Measurements from ENCODE around the gene WBP2. TPM values are rescaled to one million over a fixed set of nuclear protein-coding genes. Genes with fewer than 3 reads are reported as not detected.
"Not testable (repeated sequence)": the region's sequence is repeated elsewhere in the genome, so short reads cannot be mapped to it uniquely, and the experiment has no call there.

WBP2 gene
- total and polyA plus RNA-seq, 4 donors = 67.2 to 195 (median 135) TPM

- Histone ChIP-seq H3K9ac (ENCODE audit: insufficient read depth in 1 of 2, low read length in 2 of 2) (no peak overlapping the region), H3K27ac (ENCODE audit: low read depth in 1 of 2, low read length in 1 of 2) (peak overlapping the region; percentile 62 to 88), H3K36me3 (ENCODE audit: control insufficient read depth in 4 of 4, insufficient read depth in 4 of 4, low read length in 4 of 4) (peaks cover 0 to 5% (median 1%) of the 10 kb centered on the region in 4 donors), H3K27me3 (ENCODE audit: control insufficient read depth in 3 of 3, insufficient read depth in 3 of 3, low read length in 2 of 3) (no peaks in the 10 kb centered on the region), H3K4me3 (no peak overlapping the region), H3K4me1 (ENCODE audit: control insufficient read depth in 5 of 5, insufficient read depth in 5 of 5, low read length in 5 of 5) (peaks cover 3 to 46% (median 19%) of the 10 kb centered on the region in 5 donors), H3K9me3 (ENCODE audit: control insufficient read depth in 4 of 4, insufficient read depth in 3 of 4, low read length in 3 of 4) (no peaks in the 10 kb centered on the region)
- 49 to 72% methylated on average over 23 of the region's 23 CpGs for WGBS, 2 donors
- TF ChIP-seq CTCF (IDR thresholded peaks at IDR 0.05; ENCODE audit: control extremely low read depth, extremely low read depth) = no peak
- peak; percentile 87 to 97 (median 95) for DNase-seq
- ATAC-seq (ENCODE audit: insufficient read depth, low FRiP score) = peak; percentile 7
Measured at GRCh38 chr17:75869282-75870141, 14.4 kb upstream of the WBP2 start.

- not testable (repeated sequence) for DNase-seq
Measured at GRCh38 chr17:75868730-75869281, 13.7 kb upstream of the WBP2 start.

GRCh38 chr17:75865404-75866188 is 10.5 kb upstream of the WBP2 start:
- ATAC-seq (ENCODE audit: insufficient read depth, low FRiP score); H3K27me3 ChIP-seq (ENCODE audit: control insufficient read depth in 3 of 3, insufficient read depth in 3 of 3, low read length in 2 of 3); H3K36me3 ChIP-seq (ENCODE audit: control insufficient read depth in 4 of 4, insufficient read depth in 4 of 4, low read length in 4 of 4); H3K4me3 ChIP-seq; H3K9ac ChIP-seq (ENCODE audit: insufficient read depth in 1 of 2, low read length in 2 of 2); H3K9me3 ChIP-seq (ENCODE audit: control insufficient read depth in 4 of 4, insufficient read depth in 3 of 4, low read length in 3 of 4): not testable (repeated sequence)
- peaks cover 0 to 38% (median 14%) of the 10 kb centered on the region in 5 donors for H3K4me1 ChIP-seq (ENCODE audit: control insufficient read depth in 5 of 5, insufficient read depth in 5 of 5, low read length in 5 of 5)
- peak; percentile 73 to 80 (median 74) for DNase-seq
- 82 to 90% methylated on average over 15 to 17 of the region's 17 CpGs for WGBS, 2 donors
- peak overlapping the region in 1 of 2 donors; percentile 62 for H3K27ac ChIP-seq (ENCODE audit: low read depth in 1 of 2, low read length in 1 of 2)

More at GRCh38 chr17:75868730-75869281, 13.7 kb upstream of the WBP2 start:
- not testable (repeated sequence) for H3K9ac ChIP-seq (ENCODE audit: insufficient read depth in 1 of 2, low read length in 2 of 2); H3K4me3 ChIP-seq; H3K27me3 ChIP-seq (ENCODE audit: control insufficient read depth in 3 of 3, insufficient read depth in 3 of 3, low read length in 2 of 3); H3K36me3 ChIP-seq (ENCODE audit: control insufficient read depth in 4 of 4, insufficient read depth in 4 of 4, low read length in 4 of 4); ATAC-seq (ENCODE audit: insufficient read depth, low FRiP score); H3K9me3 ChIP-seq (ENCODE audit: control insufficient read depth in 4 of 4, insufficient read depth in 3 of 4, low read length in 3 of 4)
- H3K27ac ChIP-seq (ENCODE audit: low read depth in 1 of 2, low read length in 1 of 2) = peak overlapping the region; percentile 1 to 62
- peaks cover 3 to 52% (median 26%) of the 10 kb centered on the region in 5 donors for H3K4me1 ChIP-seq (ENCODE audit: control insufficient read depth in 5 of 5, insufficient read depth in 5 of 5, low read length in 5 of 5)
- 88 to 94% methylated on average over 12 of the region's 12 CpGs for WGBS, 2 donors

- WGBS, 2 donors = 72 to 88% methylated on average over 4 of the region's 4 CpGs
- H3K27me3 ChIP-seq (ENCODE audit: control insufficient read depth in 3 of 3, insufficient read depth in 3 of 3, low read length in 2 of 3); H3K9me3 ChIP-seq (ENCODE audit: control insufficient read depth in 4 of 4, insufficient read depth in 3 of 4, low read length in 3 of 4); ATAC-seq (ENCODE audit: insufficient read depth, low FRiP score); DNase-seq; H3K36me3 ChIP-seq (ENCODE audit: control insufficient read depth in 4 of 4, insufficient read depth in 4 of 4, low read length in 4 of 4); H3K4me3 ChIP-seq: not testable (repeated sequence)
- peak overlapping the region; percentile 37 to 62 for H3K27ac ChIP-seq (ENCODE audit: low read depth in 1 of 2, low read length in 1 of 2)
- H3K4me1 ChIP-seq (ENCODE audit: control insufficient read depth in 5 of 5, insufficient read depth in 5 of 5, low read length in 5 of 5) = peaks cover 0 to 31% (median 11%) of the 10 kb centered on the region in 5 donors
- H3K9ac ChIP-seq (ENCODE audit: insufficient read depth in 1 of 2, low read length in 2 of 2) = peak overlapping the region in 1 of 2 donors; percentile 91
Measured at GRCh38 chr17:75864887-75865286, 9.8 kb upstream of the WBP2 start.
